AG09309 (cell line): Measurements from ENCODE around the gene TGFBI.

Source experiments
- DNase-seq: peaks from one replicate; pipeline ENCODE4 v3.0.0-alpha.2; 2010; ENCODE audit warnings: low read depth
- H3K4me3 ChIP-seq: 2 replicates; pipeline ENCODE4 v1.5.1; 2011; ENCODE audit warnings: mild to moderate bottlenecking, low read depth, low read length, moderate library complexity; ENCODE audit not compliant: control insufficient read depth
- CTCF ChIP-seq: IDR thresholded peaks from 2 replicates; pipeline ENCODE4 v1.5.1; 2011; ENCODE audit warnings: mild to moderate bottlenecking, low read depth, low read length, inconsistent platforms; ENCODE audit not compliant: insufficient read depth, control insufficient read depth; ENCODE audit errors: missing control alignments

The TGFBI gene

DNA sequence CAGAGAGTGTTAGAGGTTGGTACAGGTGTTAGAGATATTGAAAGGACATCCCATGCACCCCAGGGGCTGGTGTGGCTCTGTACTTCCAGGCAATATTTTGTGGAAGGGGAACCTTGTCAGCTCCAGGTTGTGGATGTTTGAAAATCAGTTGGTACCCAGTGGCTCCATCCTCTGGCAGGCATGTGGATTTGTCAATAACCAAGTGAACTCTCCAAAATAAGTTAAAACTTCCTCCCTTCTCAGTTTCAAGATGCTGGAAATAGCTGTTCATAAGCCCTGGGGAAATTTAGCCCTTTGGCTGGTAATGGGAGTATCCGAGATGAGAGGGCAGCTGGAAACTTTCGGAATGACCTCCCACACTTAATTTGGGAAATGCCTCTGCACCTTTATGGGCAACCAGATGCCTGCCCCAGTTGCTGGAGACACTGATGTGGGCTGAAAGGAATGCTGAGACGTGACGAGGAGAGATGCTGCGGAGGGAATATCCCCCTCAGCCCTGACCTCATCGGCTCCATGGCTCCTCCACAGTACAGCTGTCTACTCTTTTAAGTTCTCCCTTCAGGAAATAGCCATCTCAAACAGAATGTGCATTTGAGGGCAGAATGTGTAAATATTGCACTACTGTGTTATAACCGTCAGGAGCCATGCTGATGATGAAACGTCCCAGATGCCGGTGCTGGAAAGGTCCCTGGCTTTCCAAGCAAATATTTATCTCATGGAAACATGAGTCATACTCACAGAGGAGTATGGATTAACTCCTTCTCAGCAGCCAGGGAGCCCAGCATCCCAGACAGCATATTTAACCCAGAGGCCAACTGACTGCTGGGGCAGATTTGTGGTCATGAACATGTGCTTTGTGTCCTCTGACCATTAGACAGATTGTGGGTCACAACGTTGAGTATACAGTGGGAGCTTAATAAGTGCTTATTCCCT lies 29.5 kb downstream of the TGFBI start:
- DNase-seq, result peak; percentile 98
- H3K4me3 ChIP-seq, result no peak overlapping the region
- peak; percentile 73 for TF ChIP-seq CTCF

GRCh38 chr5:136058972-136059354 lies 30.2 kb downstream of the TGFBI start:
- TF ChIP-seq CTCF, result no peak
- no peak for DNase-seq
- no peak overlapping the region for H3K4me3 ChIP-seq

DNA sequence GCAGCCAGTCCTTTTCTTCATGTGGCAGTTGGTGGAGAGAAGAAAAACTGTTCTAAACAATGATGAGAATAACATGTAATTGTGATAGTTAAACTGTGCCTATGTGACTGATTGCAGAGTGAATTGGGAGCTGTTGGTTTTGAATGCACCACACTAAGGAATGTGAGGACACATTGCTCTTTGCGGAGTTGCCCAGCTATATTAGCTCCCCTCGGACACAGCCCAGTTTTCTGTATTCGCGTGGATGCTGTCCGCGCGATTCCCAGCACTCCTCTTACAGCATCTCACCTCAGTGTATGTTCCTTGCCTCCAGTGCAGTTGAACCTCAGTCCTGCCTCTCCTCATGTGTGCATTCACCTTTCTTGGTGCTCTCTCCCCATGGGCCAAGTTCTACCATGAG lies 32.2 kb downstream of the TGFBI start:
- no peak for DNase-seq
- TF ChIP-seq CTCF, result no peak
- H3K4me3 ChIP-seq, result no peak overlapping the region

DNA sequence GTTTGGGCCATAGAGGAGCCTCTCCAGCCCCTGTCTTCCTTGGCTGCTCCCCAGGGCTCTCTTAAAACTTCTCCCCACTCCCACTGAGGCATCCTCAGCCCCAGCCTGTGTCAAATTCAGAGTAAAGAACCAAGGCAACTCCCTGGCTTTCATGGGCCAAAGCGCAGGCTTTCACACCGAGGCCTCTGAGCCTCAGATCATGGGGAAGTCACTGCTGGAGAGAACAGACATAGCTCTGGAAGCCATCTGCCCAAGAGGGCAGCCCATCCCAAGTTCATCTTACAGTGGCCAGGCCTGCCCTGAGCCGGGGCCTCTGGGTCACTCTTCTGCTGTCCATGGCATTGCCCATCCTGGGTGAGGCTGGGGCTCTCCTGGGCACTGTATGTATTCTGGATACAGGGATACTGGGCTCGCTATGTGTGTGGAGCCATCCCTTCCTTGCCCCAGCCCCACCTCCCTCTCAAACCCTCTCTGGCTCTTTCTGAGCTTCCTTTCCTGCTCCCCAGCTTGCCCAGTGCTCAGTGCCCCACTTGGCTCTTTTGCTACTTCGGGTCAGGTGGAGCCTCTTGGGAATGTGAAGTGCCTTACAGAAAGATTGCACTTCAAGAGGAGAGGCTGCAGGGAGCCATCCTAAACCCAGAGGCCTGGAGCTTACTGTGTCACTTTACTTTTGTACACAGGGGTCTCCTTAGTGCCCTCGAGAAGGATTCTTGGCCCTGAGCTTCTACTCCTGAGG lies 33.0 kb downstream of the TGFBI start:
- no peak overlapping the region for H3K4me3 ChIP-seq
- DNase-seq, result no peak
- TF ChIP-seq CTCF, result no peak

GRCh38 chr5:136062366-136063274 lies 33.8 kb downstream of the TGFBI start:
- peak; percentile 60 for TF ChIP-seq CTCF
- no peak for DNase-seq
- H3K4me3 ChIP-seq, result no peak overlapping the region

DNA sequence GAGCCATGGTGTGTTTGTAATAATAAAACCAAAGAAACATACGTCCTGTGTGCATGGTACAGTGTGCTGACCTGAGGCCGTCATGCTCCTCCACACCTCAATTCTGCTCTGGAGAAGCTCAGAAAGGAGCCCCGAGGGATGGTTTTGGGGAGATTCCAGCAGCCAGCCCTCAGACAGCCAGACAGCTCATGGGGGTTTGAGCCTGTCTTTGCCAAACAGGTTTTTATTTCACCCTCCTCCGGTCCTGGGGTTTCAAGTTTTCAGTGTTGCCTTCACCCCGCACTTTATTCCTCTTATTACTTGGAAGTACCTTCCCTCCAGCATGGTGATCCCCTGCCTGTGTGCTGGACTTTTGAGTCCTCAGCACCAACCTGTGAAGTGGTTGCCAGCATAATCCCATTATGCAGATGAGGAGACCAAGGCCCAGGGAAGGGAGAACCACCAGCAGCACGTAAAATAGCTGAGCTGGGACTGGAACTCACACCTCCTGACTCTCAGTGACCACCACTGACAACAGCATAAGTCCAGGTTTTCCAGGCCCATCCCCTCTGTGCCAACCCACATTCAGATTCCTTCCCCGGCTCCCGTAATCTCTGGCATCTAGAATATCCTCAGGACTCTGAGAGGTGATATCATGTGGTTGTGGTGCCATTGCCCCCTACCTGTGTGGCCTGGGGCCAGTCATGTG lies 35.1 kb downstream of the TGFBI start:
- H3K4me3 ChIP-seq, result no peak overlapping the region
- DNase-seq, result no peak
- no peak for TF ChIP-seq CTCF
